A549 treated with CORT108297 at 1 μM for 4 hours (cell line): ENCODE data around the gene THRSP. TPM values are rescaled to one million over a fixed set of nuclear protein-coding genes. Genes with fewer than 3 reads are reported as not detected.

Experiments used
- total RNA-seq: library from RNA; stranded (reverse); fragments of 200-300 nt; extraction: Qiagen RNA extraction; gene quantifications from 5 replicates; pipeline ENCODE4 v1.2.3, GENCODE V29; 2022

The THRSP gene, protein sequence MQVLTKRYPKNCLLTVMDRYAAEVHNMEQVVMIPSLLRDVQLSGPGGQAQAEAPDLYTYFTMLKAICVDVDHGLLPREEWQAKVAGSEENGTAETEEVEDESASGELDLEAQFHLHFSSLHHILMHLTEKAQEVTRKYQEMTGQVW
- total RNA-seq, result not detected in 5 replicates

GRCh38 chr11:78063440-78064181 is at the start of gene THRSP:
Gene THRSP, plus strand, starts transcription at chr11:78063861. Its CDS starts 21 bp downstream, at chr11:78063882.

GRCh38 chr11:78022397-78023396 is 41.0 kb upstream of the THRSP start, which contains the start of gene KCTD14:
Gene KCTD14, minus strand, starts transcription at chr11:78023276. Its CDS starts 27 bp downstream, at chr11:78023249.

DNA sequence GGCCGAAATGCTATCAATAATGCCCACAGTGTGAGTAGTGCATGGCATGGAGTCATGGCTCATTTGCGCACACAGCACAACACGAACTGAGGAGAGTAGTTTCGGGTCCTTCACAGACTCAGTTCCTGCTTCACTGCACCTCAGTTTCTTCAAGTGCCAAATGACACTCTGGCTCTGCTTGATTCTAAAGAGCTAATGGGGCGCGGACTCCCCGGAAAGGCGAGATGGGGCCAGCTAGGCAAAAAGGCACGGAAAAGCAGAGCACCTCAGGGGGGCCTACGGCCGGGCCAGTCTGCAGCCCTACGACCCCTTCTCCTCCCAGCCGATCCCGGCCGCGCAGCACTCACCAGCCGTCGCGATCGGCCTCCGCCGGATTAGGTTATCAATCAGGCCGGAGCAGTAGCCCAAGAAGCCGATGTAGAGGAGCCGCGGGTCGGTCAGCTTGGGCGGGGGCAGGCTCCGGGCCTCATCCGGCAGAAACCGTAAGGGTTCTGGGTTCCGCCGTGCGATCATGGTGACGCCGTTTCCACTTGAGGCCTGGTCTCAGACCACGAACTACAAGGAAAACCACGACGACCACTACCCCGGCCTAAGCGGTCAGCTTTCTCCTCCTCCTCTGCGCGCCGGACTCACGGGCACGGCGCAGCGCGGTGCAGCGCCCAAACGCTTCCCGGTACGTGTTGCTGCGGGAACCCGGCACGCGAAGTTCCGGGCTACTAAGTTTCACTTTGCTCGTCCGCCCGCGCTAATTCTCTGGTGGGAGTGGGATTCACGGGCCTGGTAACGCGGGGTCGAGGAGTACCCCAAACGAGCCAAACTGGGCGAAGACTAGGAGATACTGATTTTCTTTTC is 15.8 kb downstream of the THRSP start, which contains the start of gene NDUFC2:
Gene NDUFC2, minus strand, starts transcription at position 631 of the 852 bp plus-strand sequence. Its CDS starts 118 bp downstream, at position 513.

Other genes with a start within 250 kb of the THRSP start
- 11.3 to 21.4 TPM (median 16.5 TPM) in 5 replicates for gene RSF1, start 243.1 kb upstream of the THRSP start, total RNA-seq
- 25.0 to 41.8 TPM (median 26.4 TPM) in 5 replicates for gene AAMDC, start 242.7 kb upstream of the THRSP start, total RNA-seq
- gene INTS4, start 69.2 kb upstream of the THRSP start, total RNA-seq, result 18.7 to 20.4 TPM (median 19.5 TPM) in 5 replicates
- 1.8 to 2.0 TPM (median 2.0 TPM) in 5 replicates for gene KCTD14, start 40.6 kb upstream of the THRSP start, total RNA-seq
- gene NDUFC2, start 16.0 kb downstream of the THRSP start, total RNA-seq, result 243 to 268 TPM (median 253 TPM) in 5 replicates
- 56.2 to 66.8 TPM (median 62.8 TPM) in 5 replicates for gene ALG8, start 75.8 kb downstream of the THRSP start, total RNA-seq
- 6.3 to 8.7 TPM (median 7.5 TPM) in 5 replicates for gene KCTD21, start 124.8 kb downstream of the THRSP start, total RNA-seq
- gene USP35, start 125.1 kb downstream of the THRSP start, total RNA-seq, result 5.4 to 8.6 TPM (median 7.5 TPM) in 5 replicates